Neural progenitor cell (in vitro differentiated cells): ENCODE data around the gene MPV17L2. TPM values are rescaled to one million over a fixed set of nuclear protein-coding genes. Genes with fewer than 3 reads are reported as not detected.

Experiments used
- DNase-seq: peaks from one replicate; pipeline ENCODE4 v3.0.0-alpha.2; 2016; ENCODE audit warnings: low spot score
- H2AFZ ChIP-seq: fragments of 200-600 bp; sonication (generic); replicated peaks from 2 replicates; pipeline ENCODE4 v1.6.1; 2016; ENCODE audit warnings: antibody characterized with exemption
- H3F3A ChIP-seq: fragments of 200-600 bp; sonication (generic); 2 replicates; pipeline ENCODE4 v1.6.1; 2016; ENCODE audit warnings: antibody characterized with exemption, low read depth
- H3K27ac ChIP-seq: fragments of 200-600 bp; sonication (generic); 2 replicates; pipeline ENCODE4 v1.5.1; 2016; ENCODE audit warnings: mild to moderate bottlenecking
- H3K27me3 ChIP-seq: fragments of 200-600 bp; sonication (generic); 2 replicates; pipeline ENCODE4 v1.6.1; 2016; ENCODE audit warnings: mild to moderate bottlenecking, moderate library complexity
- H3K36me3 ChIP-seq: fragments of 200-600 bp; sonication (generic); 2 replicates; pipeline ENCODE4 v1.5.1; 2016
- H3K4me1 ChIP-seq: fragments of 200-600 bp; sonication (generic); 2 replicates; pipeline ENCODE4 v1.6.1; 2016; ENCODE audit warnings: mixed run types
- H3K4me2 ChIP-seq: fragments of 200-600 bp; sonication (generic); 2 replicates; pipeline ENCODE4 v1.6.1; 2016
- H3K4me3 ChIP-seq: fragments of 200-600 bp; sonication (generic); 2 replicates; pipeline ENCODE4 v1.5.1; 2016
- H3K79me2 ChIP-seq: fragments of 200-600 bp; sonication (generic); 2 replicates; pipeline ENCODE4 v1.6.1; 2016; ENCODE audit warnings: low read depth
- H3K9ac ChIP-seq: fragments of 200-600 bp; sonication (generic); 2 replicates; pipeline ENCODE4 v1.6.1; 2016
- H3K9me3 ChIP-seq: fragments of 200-600 bp; sonication (generic); 2 replicates; pipeline ENCODE4 v1.5.1; 2016; ENCODE audit warnings: low read depth
- H4K20me1 ChIP-seq: fragments of 200-600 bp; sonication (generic); 2 replicates; pipeline ENCODE4 v1.6.1; 2016; ENCODE audit warnings: low read depth
- H3K27ac Mint-ChIP-seq: 3 replicates; pipeline ENCODE4 v1.8.0; 2021; ENCODE audit warnings: mixed read lengths
- H3K27me3 Mint-ChIP-seq: 2 replicates; pipeline ENCODE4 v1.8.0; 2022; ENCODE audit warnings: low read depth, mild to moderate bottlenecking, inconsistent platforms, moderate library complexity, mixed read lengths; ENCODE audit not compliant: insufficient read depth
- H3K36me3 Mint-ChIP-seq: 3 replicates; pipeline ENCODE4 v1.8.0; 2021; ENCODE audit warnings: mixed read lengths
- H3K4me1 Mint-ChIP-seq: 3 replicates; pipeline ENCODE4 v1.8.0; 2021; ENCODE audit warnings: mixed read lengths
- H3K4me3 Mint-ChIP-seq: 3 replicates; pipeline ENCODE4 v1.8.0; 2021; ENCODE audit warnings: mild to moderate bottlenecking, moderate library complexity, mixed read lengths
- H3K9me3 Mint-ChIP-seq: 3 replicates; pipeline ENCODE4 v1.8.0; 2020; ENCODE audit warnings: mixed read lengths
- EZH2 ChIP-seq: fragments of 200-600 bp; sonication (generic); IDR thresholded peaks from 2 replicates; pipeline ENCODE4 v1.6.1; 2017; ENCODE audit warnings: antibody characterized with exemption, mild to moderate bottlenecking, moderate library complexity
- EZH2phosphoT487 ChIP-seq: fragments of 200-600 bp; sonication (generic); IDR thresholded peaks from 2 replicates; pipeline ENCODE4 v1.6.1; 2017; ENCODE audit warnings: antibody characterized with exemption
- total RNA-seq: library from RNA; depleted of rRNA; stranded (reverse); fragments of >200 nt; gene quantifications from 2 replicates; pipeline ENCODE4 v1.2.3, GENCODE V29; 2015; ENCODE audit warnings: low replicate concordance
- TF ChIP-seq, protein P1 (sequence below): fragments of 200-600 bp; sonication (generic); IDR thresholded peaks from 2 replicates; pipeline ENCODE4 v1.5.1; 2017; ENCODE audit warnings: antibody characterized with exemption, mild to moderate bottlenecking

The MPV17L2 gene
- total RNA-seq, 1 donor from 2014 or later, result 28.1 TPM

DNA sequence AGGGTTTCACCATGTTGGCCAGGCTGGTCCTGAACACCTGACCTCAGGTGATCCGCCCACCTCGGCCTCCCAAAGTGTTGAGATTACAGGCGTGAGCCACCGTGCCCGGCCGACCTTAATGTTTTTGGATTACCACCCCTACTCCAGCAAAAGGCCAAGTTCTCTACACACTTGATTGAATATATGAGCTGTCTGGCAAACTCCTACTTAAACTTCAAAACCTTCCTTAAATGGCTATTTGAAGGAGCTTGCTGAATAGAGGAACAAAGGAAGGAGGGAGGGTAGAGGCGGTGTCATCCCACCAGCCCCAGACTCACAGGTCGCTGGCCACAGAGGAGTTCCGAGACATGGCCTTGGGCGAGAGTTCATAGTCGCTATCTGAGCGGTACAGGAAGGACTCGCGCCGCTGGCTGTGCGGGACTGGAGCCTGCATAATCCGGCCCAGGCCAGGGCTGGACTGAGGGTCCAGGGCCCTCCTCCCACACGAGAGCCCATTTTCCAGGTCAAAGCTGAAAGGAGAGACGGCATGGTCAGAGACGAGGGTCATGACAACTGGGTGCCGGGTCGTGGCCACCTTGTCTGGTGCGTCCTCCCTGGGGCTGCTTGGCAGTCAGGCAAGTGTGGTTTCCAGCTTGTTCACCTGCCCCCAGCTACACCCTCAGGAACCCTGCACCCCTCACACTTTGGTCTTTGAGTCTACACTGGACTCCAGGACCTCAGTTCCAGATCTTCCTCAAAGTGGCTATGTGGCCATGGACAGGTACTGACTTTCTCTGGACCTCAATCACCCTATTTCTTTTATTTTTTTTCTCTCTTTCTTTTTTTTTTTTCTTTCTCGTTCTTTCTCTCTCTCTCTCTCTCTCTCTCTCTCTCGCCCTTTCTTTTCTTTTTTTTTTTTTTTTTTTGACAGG, 29.1 kb downstream of the MPV17L2 start:
- Mint-ChIP-seq H3K4me1 (peaks cover 21% of the 10 kb centered on the region), H3K27me3 (peaks cover 50% of the 10 kb centered on the region), H3K36me3 (no peaks in the 10 kb centered on the region), H3K4me3 (no peak overlapping the region), H3K9me3 (no peaks in the 10 kb centered on the region), H3K27ac (no peak overlapping the region)
- Histone ChIP-seq H3K79me2 (no peaks in the 10 kb centered on the region), H3F3A (peaks cover 28% of the 10 kb centered on the region), H4K20me1 (peaks cover 18% of the 10 kb centered on the region), H3K36me3 (no peaks in the 10 kb centered on the region), H3K27me3 (peaks cover 54% of the 10 kb centered on the region), H3K9ac (no peak overlapping the region), H3K9me3 (no peaks in the 10 kb centered on the region), H3K4me3 (no peak overlapping the region), H3K27ac (no peak overlapping the region), H3K4me2 (no peak overlapping the region), H2AFZ (no peak overlapping the region), H3K4me1 (peaks cover 4% of the 10 kb centered on the region)
- TF ChIP-seq, protein P1, sequence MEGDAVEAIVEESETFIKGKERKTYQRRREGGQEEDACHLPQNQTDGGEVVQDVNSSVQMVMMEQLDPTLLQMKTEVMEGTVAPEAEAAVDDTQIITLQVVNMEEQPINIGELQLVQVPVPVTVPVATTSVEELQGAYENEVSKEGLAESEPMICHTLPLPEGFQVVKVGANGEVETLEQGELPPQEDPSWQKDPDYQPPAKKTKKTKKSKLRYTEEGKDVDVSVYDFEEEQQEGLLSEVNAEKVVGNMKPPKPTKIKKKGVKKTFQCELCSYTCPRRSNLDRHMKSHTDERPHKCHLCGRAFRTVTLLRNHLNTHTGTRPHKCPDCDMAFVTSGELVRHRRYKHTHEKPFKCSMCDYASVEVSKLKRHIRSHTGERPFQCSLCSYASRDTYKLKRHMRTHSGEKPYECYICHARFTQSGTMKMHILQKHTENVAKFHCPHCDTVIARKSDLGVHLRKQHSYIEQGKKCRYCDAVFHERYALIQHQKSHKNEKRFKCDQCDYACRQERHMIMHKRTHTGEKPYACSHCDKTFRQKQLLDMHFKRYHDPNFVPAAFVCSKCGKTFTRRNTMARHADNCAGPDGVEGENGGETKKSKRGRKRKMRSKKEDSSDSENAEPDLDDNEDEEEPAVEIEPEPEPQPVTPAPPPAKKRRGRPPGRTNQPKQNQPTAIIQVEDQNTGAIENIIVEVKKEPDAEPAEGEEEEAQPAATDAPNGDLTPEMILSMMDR, result no peak
- TF ChIP-seq EZH2phosphoT487 (no peak), EZH2 (no peak)
- no peak for DNase-seq

DNA sequence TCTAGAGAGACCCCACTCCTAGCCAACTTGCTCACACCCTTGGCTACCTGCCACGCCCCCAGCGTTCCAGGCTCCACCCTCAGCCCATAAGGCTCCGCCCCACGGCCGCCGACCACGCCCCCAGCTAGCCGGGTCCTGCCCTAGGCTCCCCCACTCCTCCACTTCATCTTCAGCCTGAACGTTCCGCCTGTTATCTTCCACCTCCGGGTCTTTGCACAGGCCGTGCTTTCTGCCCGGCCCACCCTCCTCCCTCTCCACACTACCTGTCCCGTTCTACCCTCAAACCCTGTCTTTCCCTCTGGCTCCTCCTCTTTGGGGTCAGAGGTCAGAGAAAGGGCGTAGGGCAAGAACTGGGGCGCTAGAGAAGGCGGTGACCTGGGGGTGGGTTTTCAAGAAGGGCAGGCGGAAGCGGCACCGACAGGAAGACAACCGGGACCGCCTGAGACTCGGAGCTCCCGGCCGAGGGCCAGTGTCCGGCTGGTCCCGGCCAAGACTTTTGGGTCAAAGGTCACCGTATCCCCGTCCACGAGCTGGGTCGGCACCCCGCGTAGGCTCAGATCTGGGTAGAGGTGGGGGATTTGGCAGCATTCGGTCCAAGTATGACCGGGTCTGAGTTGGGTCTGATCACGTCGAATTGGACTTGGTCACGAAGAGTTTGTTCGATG, 31.0 kb downstream of the MPV17L2 start:
- peaks cover 23% of the 10 kb centered on the region for H3K4me1 Mint-ChIP-seq
- H3K4me2 ChIP-seq, result peak overlapping the region; percentile 70
- H3K9me3 Mint-ChIP-seq, result no peaks in the 10 kb centered on the region
- H3K27me3 Mint-ChIP-seq, result peaks cover 55% of the 10 kb centered on the region
- H3K79me2 ChIP-seq, result no peaks in the 10 kb centered on the region
- H3K36me3 ChIP-seq, result no peaks in the 10 kb centered on the region
- peaks cover 61% of the 10 kb centered on the region for H3K27me3 ChIP-seq
- no peaks in the 10 kb centered on the region for H3K9me3 ChIP-seq
- H3K4me3 Mint-ChIP-seq, result peak overlapping the region; percentile 93
- peaks cover 28% of the 10 kb centered on the region for H3F3A ChIP-seq
- H3K9ac ChIP-seq, result no peak overlapping the region
- no peak overlapping the region for H3K27ac ChIP-seq
- H3K27ac Mint-ChIP-seq, result peak overlapping the region; percentile 87
- H3K36me3 Mint-ChIP-seq, result no peaks in the 10 kb centered on the region
- TF ChIP-seq EZH2 (no peak), EZH2phosphoT487 (no peak)
- TF ChIP-seq, protein P1, result no peak
- H3K4me3 ChIP-seq, result peak overlapping the region; percentile 56
- peak overlapping the region; percentile 93 for H2AFZ ChIP-seq
- H3K4me1 ChIP-seq, result peaks cover 4% of the 10 kb centered on the region
- peaks cover 21% of the 10 kb centered on the region for H4K20me1 ChIP-seq
- peak; percentile 81 for DNase-seq

DNA sequence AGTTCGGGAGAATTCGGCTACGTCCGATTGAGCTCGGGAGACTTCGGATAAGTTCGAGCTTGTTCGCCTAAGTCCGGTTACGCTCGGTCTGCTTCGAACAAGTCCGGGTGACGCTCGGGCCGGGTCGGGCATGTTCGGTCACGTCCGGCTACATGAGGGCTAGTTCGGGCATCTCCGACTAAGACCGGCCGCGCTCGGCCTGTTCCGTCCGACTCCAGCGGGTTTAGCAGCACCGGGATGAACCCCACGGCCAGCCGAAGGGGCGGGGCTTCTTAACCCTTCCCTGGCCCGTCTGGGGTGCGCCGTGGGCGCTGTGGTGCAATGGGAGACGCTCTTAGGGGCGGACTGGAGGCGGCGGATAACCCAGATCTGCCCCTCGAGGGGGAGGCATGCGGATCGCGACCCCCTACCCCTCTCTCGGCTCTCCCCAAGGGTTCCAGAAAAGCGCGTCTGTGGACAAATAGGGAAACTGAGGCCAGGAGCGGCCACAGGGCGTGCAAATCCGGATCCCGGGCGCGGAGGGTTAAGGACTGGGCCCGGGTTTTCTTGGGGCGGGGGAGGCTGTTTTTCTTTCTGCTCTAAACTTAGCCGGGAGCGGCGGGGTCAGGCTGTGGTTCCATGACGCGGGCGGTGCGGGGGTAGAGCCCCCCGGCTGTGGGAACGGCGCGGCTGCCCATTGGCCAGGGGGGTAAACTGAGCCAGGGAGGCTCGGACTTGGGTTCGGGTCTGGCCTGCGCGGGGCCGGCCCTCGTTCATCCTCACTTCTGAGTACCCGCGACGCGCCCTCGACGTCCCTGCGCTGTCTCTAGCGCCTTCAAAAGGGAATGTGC, 31.7 kb downstream of the MPV17L2 start:
- peaks cover 32% of the 10 kb centered on the region for H3F3A ChIP-seq
- peaks cover 21% of the 10 kb centered on the region for H4K20me1 ChIP-seq
- H3K4me3 ChIP-seq, result peak overlapping the region; percentile 56
- H3K36me3 ChIP-seq, result no peaks in the 10 kb centered on the region
- H3K9ac ChIP-seq, result no peak overlapping the region
- Mint-ChIP-seq H3K27me3 (peaks cover 58% of the 10 kb centered on the region), H3K4me1 (peaks cover 22% of the 10 kb centered on the region), H3K27ac (peak overlapping the region; percentile 87), H3K4me3 (peak overlapping the region; percentile 93), H3K36me3 (no peaks in the 10 kb centered on the region), H3K9me3 (no peaks in the 10 kb centered on the region)
- no peaks in the 10 kb centered on the region for H3K79me2 ChIP-seq
- peak; percentile 90 for TF ChIP-seq EZH2
- peak; percentile 82 for TF ChIP-seq EZH2phosphoT487
- TF ChIP-seq, protein P1, result no peak
- no peaks in the 10 kb centered on the region for H3K9me3 ChIP-seq
- H3K27ac ChIP-seq, result no peak overlapping the region
- peak overlapping the region; percentile 93 for H2AFZ ChIP-seq
- H3K27me3 ChIP-seq, result peaks cover 56% of the 10 kb centered on the region
- peak overlapping the region; percentile 75 for H3K4me2 ChIP-seq
- peak; percentile 99 for DNase-seq
- peaks cover 4% of the 10 kb centered on the region for H3K4me1 ChIP-seq
